ENCODE measurements around the gene GPATCH8.

Gene GPATCH8

DNA sequence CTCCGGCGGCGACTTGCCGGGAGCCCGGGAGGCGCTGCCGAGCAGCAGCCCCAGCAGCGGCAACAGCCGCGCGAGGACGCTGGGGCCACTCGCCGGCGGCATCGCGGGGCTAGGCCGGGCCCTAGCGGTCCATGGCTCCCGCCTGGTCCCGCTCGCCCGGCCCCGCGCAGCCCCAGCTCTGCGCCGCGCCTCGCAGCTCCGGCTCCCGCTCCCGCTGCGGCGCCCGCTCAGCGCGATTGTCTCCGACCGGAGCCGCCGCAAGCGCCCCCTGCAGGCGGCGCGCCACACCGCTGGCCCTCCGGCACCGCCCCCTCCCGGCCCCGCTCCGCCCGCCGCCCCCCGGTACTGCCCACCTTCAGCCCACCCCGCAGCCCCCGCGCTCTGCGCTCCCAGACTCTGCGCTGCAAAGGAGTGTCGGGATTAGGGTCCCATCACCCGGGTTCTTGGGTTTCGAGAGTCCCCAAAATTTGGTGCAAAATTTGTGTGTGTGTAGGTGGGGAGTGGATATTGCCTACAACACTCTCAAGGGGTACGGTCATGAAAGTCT is 139.5 kb downstream of the GPATCH8 start, which contains the start of gene FAM171A2:
FAM171A2 (minus strand) TSS at position 241 of the 547 bp plus-strand sequence; CDS start at position 102, 139 bp downstream.
- DNase-seq: peak; percentile 43 to 80
- peak within 1 kb of the TSS; percentile 75 for H4K8ac ChIP-seq (ENCODE audit: low read depth, low read length)
- no CpG with 5 or more reads among the region's 63 CpGs for WGBS (ENCODE audit: extremely low coverage, insufficient coverage, insufficient read length)
- H3K27ac ChIP-seq (ENCODE audit: low read depth, low read length): no peak within 1 kb of the TSS
- H3K4ac ChIP-seq (ENCODE audit: low read depth, low read length): peak within 1 kb of the TSS; percentile 69
- H3K79me1 ChIP-seq (ENCODE audit: low read length): peaks cover 6% of the 10 kb centered on the region
- H3K18ac ChIP-seq (ENCODE audit: low read length): peak within 1 kb of the TSS; percentile 88
- no peaks in the 10 kb centered on the region for H3K27me3 ChIP-seq (ENCODE audit: insufficient read depth, low read length)
- H3K14ac ChIP-seq (ENCODE audit: low read length): peak within 1 kb of the TSS; percentile 81
- no peak within 1 kb of the TSS for H2BK5ac ChIP-seq (ENCODE audit: low read depth, low read length, poor library complexity)
- H2AFZ ChIP-seq (ENCODE audit: insufficient read depth, low read length, poor library complexity): peak within 1 kb of the TSS; percentile 83
- no peak within 1 kb of the TSS for H3K23ac ChIP-seq (ENCODE audit: low read length)
- no peaks in the 10 kb centered on the region for H3K36me3 ChIP-seq (ENCODE audit: control insufficient read depth in 1 of 2, insufficient read depth in 2 of 2, low read length in 2 of 2)
- H3K9ac ChIP-seq (ENCODE audit: low read length): peak within 1 kb of the TSS; percentile 92
- peaks cover 2 to 11% of the 10 kb centered on the region in 2 experiments for H3K4me1 ChIP-seq (ENCODE audit: control insufficient read depth in 1 of 2, insufficient read depth in 2 of 2, low read length in 2 of 2)
- no peak within 1 kb of the TSS for H2BK12ac ChIP-seq (ENCODE audit: low read length)
- peak within 1 kb of the TSS; percentile 95 for H3K4me2 ChIP-seq (ENCODE audit: low read length)
- H3K9me3 ChIP-seq (ENCODE audit: insufficient read depth, low read depth, low read length): no peaks in the 10 kb centered on the region
- peak within 1 kb of the TSS; percentile 30 for H2BK120ac ChIP-seq (ENCODE audit: insufficient read depth, low read length, poor library complexity)
- H4K91ac ChIP-seq (ENCODE audit: low read depth, low read length): peak within 1 kb of the TSS; percentile 86
- H2AK5ac ChIP-seq (ENCODE audit: low read length): no peak within 1 kb of the TSS
- peak within 1 kb of the TSS; percentile 64 for H4K12ac ChIP-seq (ENCODE audit: low read depth, low read length)
- peak within 1 kb of the TSS; percentile 80 for H3K4me3 ChIP-seq (ENCODE audit: low read depth, low read length)
- peaks cover 6% of the 10 kb centered on the region for H3K79me2 ChIP-seq (ENCODE audit: control insufficient read depth, insufficient read depth, low read length, poor library complexity)

DNA sequence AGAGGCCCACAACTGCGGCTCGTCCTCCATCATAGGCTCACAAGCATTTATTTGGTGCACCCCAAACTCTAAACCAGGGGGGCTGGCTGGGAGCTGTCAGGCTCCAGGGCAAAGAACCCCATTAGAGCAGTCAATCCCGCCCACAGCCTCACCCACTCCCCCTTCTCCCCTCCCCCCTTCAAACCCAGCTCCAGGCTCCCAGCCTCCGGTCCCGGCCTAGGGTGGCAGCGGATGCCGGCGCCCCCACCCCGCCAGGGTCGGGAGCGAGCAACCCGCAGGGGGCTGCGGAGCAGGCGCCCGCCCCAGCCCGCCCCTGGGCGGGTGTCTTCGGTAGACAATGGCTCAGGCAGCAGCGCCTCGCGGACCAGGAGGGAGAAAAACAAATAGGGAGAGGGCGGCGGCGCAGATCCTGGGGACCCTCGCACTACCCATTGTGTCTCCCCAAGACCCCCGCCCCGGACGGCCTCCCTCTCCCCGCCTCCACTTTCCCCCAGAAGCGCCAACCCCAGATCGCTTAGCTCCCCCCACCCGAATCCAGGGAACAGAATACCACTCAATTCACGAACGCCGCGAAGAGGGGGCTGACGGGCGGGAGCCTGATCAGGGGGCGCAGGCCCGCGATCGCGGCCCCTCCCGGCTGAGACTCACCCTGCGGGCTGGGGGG is 140.1 kb downstream of the GPATCH8 start:
- H3K4me2 ChIP-seq (ENCODE audit: low read length): peak overlapping the region; percentile 95
- H4K12ac ChIP-seq (ENCODE audit: low read depth, low read length): peak overlapping the region; percentile 64
- no peak overlapping the region for H3K23ac ChIP-seq (ENCODE audit: low read length)
- no peaks in the 10 kb centered on the region for H3K27me3 ChIP-seq (ENCODE audit: insufficient read depth, low read length)
- peak overlapping the region; percentile 69 for H3K4ac ChIP-seq (ENCODE audit: low read depth, low read length)
- peaks cover 6% of the 10 kb centered on the region for H3K79me2 ChIP-seq (ENCODE audit: control insufficient read depth, insufficient read depth, low read length, poor library complexity)
- H3K14ac ChIP-seq (ENCODE audit: low read length): peak overlapping the region; percentile 81
- H3K27ac ChIP-seq (ENCODE audit: low read depth, low read length): no peak overlapping the region
- no peak overlapping the region for H2BK5ac ChIP-seq (ENCODE audit: low read depth, low read length, poor library complexity)
- H3K36me3 ChIP-seq (ENCODE audit: control insufficient read depth in 1 of 2, insufficient read depth in 2 of 2, low read length in 2 of 2): no peaks in the 10 kb centered on the region
- peak overlapping the region; percentile 30 for H2BK120ac ChIP-seq (ENCODE audit: insufficient read depth, low read length, poor library complexity)
- peak overlapping the region; percentile 86 for H4K91ac ChIP-seq (ENCODE audit: low read depth, low read length)
- no peak overlapping the region for H2BK12ac ChIP-seq (ENCODE audit: low read length)
- WGBS (ENCODE audit: extremely low coverage, insufficient coverage, insufficient read length): no CpG with 5 or more reads among the region's 45 CpGs
- H2AK5ac ChIP-seq (ENCODE audit: low read length): no peak overlapping the region
- H3K4me3 ChIP-seq (ENCODE audit: low read depth, low read length): peak overlapping the region; percentile 80
- H3K18ac ChIP-seq (ENCODE audit: low read length): peak overlapping the region; percentile 88
- H2AFZ ChIP-seq (ENCODE audit: insufficient read depth, low read length, poor library complexity): peak overlapping the region; percentile 83
- peak overlapping the region; percentile 75 for H4K8ac ChIP-seq (ENCODE audit: low read depth, low read length)
- peaks cover 2 to 11% of the 10 kb centered on the region in 2 experiments for H3K4me1 ChIP-seq (ENCODE audit: control insufficient read depth in 1 of 2, insufficient read depth in 2 of 2, low read length in 2 of 2)
- H3K79me1 ChIP-seq (ENCODE audit: low read length): peaks cover 6% of the 10 kb centered on the region
- H3K9ac ChIP-seq (ENCODE audit: low read length): peak overlapping the region; percentile 92
- peak in 1 of 2 donors; percentile 40 for DNase-seq
- no peaks in the 10 kb centered on the region for H3K9me3 ChIP-seq (ENCODE audit: insufficient read depth, low read depth, low read length)

DNA sequence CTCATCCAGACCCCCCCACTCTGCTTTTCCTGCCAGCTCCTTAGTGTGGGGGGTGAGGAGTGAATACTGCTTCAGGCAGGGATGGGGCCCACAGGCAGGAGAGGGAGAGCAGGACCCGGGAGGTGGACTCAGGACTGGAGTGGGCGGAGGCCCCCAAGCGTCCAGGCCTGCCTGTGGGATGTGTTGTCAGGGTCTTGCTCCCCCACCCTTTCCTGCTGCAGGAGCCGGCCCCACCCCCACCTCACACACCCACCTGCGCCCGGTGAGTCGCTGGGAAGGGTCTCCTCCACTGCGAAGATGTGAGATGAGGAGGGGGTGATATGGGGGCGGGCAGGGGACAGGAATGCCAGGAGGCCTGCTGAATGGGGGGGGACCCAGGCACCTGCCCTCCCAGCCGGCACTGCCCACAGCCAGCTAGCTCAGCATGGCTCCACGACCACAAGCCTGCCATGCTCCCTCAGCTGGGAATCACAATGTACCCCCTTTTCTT is 140.7 kb downstream of the GPATCH8 start:
- no peak overlapping the region for H3K4ac ChIP-seq (ENCODE audit: low read depth, low read length)
- H3K27me3 ChIP-seq (ENCODE audit: insufficient read depth, low read length): no peaks in the 10 kb centered on the region
- H2AK5ac ChIP-seq (ENCODE audit: low read length): no peak overlapping the region
- no peak overlapping the region for H4K91ac ChIP-seq (ENCODE audit: low read depth, low read length)
- H3K79me2 ChIP-seq (ENCODE audit: control insufficient read depth, insufficient read depth, low read length, poor library complexity): peaks cover 6% of the 10 kb centered on the region
- H2BK12ac ChIP-seq (ENCODE audit: low read length): no peak overlapping the region
- no peak overlapping the region for H3K14ac ChIP-seq (ENCODE audit: low read length)
- H3K23ac ChIP-seq (ENCODE audit: low read length): no peak overlapping the region
- peaks cover 6% of the 10 kb centered on the region for H3K79me1 ChIP-seq (ENCODE audit: low read length)
- no peak overlapping the region for H3K9ac ChIP-seq (ENCODE audit: low read length)
- peaks cover 2 to 11% of the 10 kb centered on the region in 2 experiments for H3K4me1 ChIP-seq (ENCODE audit: control insufficient read depth in 1 of 2, insufficient read depth in 2 of 2, low read length in 2 of 2)
- H3K27ac ChIP-seq (ENCODE audit: low read depth, low read length): no peak overlapping the region
- no peaks in the 10 kb centered on the region for H3K36me3 ChIP-seq (ENCODE audit: control insufficient read depth in 1 of 2, insufficient read depth in 2 of 2, low read length in 2 of 2)
- no peak overlapping the region for H4K8ac ChIP-seq (ENCODE audit: low read depth, low read length)
- H3K4me3 ChIP-seq (ENCODE audit: low read depth, low read length): peak overlapping the region; percentile 80
- H3K4me2 ChIP-seq (ENCODE audit: low read length): peak overlapping the region; percentile 95
- WGBS (ENCODE audit: extremely low coverage, insufficient coverage, insufficient read length): no CpG with 5 or more reads among the region's 11 CpGs
- no peaks in the 10 kb centered on the region for H3K9me3 ChIP-seq (ENCODE audit: insufficient read depth, low read depth, low read length)
- no peak overlapping the region for H2BK5ac ChIP-seq (ENCODE audit: low read depth, low read length, poor library complexity)
- H2BK120ac ChIP-seq (ENCODE audit: insufficient read depth, low read length, poor library complexity): no peak overlapping the region
- H4K12ac ChIP-seq (ENCODE audit: low read depth, low read length): no peak overlapping the region
- H2AFZ ChIP-seq (ENCODE audit: insufficient read depth, low read length, poor library complexity): no peak overlapping the region
- H3K18ac ChIP-seq (ENCODE audit: low read length): peak overlapping the region; percentile 58
- DNase-seq: no peak

DNA sequence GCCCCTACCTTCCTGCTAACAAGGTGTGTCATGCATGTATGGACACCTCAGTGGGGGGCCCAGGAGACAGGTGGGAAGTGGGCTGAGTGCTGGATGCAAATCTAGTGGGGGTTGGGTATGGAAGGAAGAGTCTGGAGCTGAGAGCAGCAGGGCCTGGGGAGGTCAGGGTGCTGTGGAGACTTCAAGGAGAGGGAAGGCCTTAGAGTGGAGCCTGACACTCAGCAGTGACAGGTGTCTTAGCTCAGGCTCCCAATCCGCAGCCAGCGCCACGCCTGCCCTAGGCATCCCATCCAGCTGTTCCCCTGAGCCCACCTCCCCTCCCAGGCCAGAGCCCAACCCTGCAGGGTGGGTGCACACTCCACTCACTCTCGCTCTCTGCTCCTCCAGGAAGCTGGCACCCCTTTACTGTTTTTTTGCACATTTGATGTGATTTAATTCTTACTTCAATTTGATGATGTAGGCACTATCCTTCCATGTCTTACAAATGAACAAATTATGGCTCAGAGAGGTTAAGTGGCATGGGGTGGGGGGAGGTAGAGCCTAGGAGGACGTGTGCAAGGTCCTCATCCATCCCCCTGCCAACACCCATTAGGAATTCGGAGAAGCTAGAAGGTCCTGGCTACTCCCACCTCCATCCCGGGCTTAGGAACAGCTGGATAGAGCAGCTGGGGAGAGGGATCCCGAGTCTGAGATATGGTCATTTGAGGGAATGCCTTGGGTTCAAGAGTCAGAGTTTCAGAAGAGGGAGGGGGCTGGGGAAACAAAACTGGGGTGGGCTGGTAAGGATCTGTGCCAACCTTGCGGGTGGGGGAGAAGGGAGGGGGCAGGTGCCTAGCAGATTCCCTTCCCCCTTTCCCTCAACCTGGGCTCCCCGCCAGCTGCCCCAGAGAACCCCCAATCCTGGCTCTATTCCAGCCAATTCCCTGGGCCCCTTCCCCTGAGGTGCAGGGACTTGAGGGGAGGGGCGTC is 141.6 kb downstream of the GPATCH8 start:
- Histone ChIP-seq H2AK5ac (ENCODE audit: low read length) (no peak overlapping the region), H4K91ac (ENCODE audit: low read depth, low read length) (no peak overlapping the region), H4K12ac (ENCODE audit: low read depth, low read length) (no peak overlapping the region), H4K8ac (ENCODE audit: low read depth, low read length) (no peak overlapping the region), H2BK120ac (ENCODE audit: insufficient read depth, low read length, poor library complexity) (no peak overlapping the region), H3K4me3 (ENCODE audit: low read depth, low read length) (no peak overlapping the region), H2AFZ (ENCODE audit: insufficient read depth, low read length, poor library complexity) (no peak overlapping the region), H2BK12ac (ENCODE audit: low read length) (no peak overlapping the region), H3K27me3 (ENCODE audit: insufficient read depth, low read length) (no peaks in the 10 kb centered on the region), H2BK5ac (ENCODE audit: low read depth, low read length, poor library complexity) (no peak overlapping the region), H3K9ac (ENCODE audit: low read length) (no peak overlapping the region), H3K79me2 (ENCODE audit: control insufficient read depth, insufficient read depth, low read length, poor library complexity) (peaks cover 6% of the 10 kb centered on the region), H3K23ac (ENCODE audit: low read length) (no peak overlapping the region), H3K36me3 (ENCODE audit: control insufficient read depth in 1 of 2, insufficient read depth in 2 of 2, low read length in 2 of 2) (no peaks in the 10 kb centered on the region), H3K4me1 (ENCODE audit: control insufficient read depth in 1 of 2, insufficient read depth in 2 of 2, low read length in 2 of 2) (peaks cover 2 to 11% of the 10 kb centered on the region in 2 experiments), H3K79me1 (ENCODE audit: low read length) (peaks cover 6% of the 10 kb centered on the region), H3K27ac (ENCODE audit: low read depth, low read length) (no peak overlapping the region), H3K9me3 (ENCODE audit: insufficient read depth, low read depth, low read length) (no peaks in the 10 kb centered on the region), H3K14ac (ENCODE audit: low read length) (no peak overlapping the region), H3K18ac (ENCODE audit: low read length) (no peak overlapping the region), H3K4me2 (ENCODE audit: low read length) (no peak overlapping the region), H3K4ac (ENCODE audit: low read depth, low read length) (no peak overlapping the region)
- no CpG with 5 or more reads among the region's 11 CpGs for WGBS (ENCODE audit: extremely low coverage, insufficient coverage, insufficient read length)
- DNase-seq: no peak

Measured in trophoblast cell (in vitro differentiated cells and primary cell).